ENCODE measurements around the gene GYG2. TPM values are rescaled to one million over a fixed set of nuclear protein-coding genes. Genes with fewer than 3 reads are reported as not detected.

GYG2 gene
- total RNA-seq, 1 experiment from 2014 or later = not detected

DNA sequence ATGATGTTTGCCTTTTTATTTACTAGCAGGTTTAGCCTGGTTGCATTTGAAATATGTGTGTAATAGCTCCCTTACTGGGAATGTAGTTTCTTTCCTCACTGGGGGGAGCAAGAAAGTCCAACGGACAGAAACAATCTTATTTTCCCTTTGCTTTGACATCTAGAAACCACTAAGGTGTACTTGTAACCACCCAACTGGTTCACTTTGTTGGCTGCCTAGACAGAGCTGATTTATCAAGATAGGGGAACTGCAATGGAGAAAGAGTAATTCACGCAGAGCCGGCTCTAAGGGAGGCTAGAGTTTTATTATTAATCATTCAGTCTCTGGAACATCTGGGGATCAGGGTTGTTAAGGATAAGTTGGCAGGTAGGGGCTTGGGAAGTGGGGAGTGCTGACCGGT is 46.6 kb upstream of the GYG2 start:
- H3K79me2 ChIP-seq (ENCODE audit: insufficient read depth, low read length) = no peaks in the 10 kb centered on the region
- no peak overlapping the region for H3K27ac ChIP-seq (ENCODE audit: low read depth, low read length)

More for the DNA sequence above, 46.6 kb upstream of the GYG2 start:
- Histone ChIP-seq H2AFZ (ENCODE audit: low read depth, low read length, poor library complexity, severe bottlenecking) (no peak overlapping the region), H3K27me3 (ENCODE audit: insufficient read depth, low read length) (no peaks in the 10 kb centered on the region), H3K9ac (ENCODE audit: low read length) (no peak overlapping the region), H3K4me3 (replicated peaks in 1 of 2; ENCODE audit: low read depth in 1 of 2, low read length in 2 of 2) (no peak overlapping the region), H3K4me2 (ENCODE audit: low read length) (no peak overlapping the region), H3K4me1 (ENCODE audit: control insufficient read depth in 1 of 2, insufficient read depth in 2 of 2, low read length in 2 of 2) (no peaks in the 10 kb centered on the region), H3K9me3 (ENCODE audit: control insufficient read depth in 1 of 2, insufficient read depth in 1 of 2, low read depth in 1 of 2, low read length in 2 of 2) (no peaks in the 10 kb centered on the region), H3K36me3 (ENCODE audit: control insufficient read depth in 1 of 2, insufficient read depth in 2 of 2, low read length in 2 of 2) (no peaks in the 10 kb centered on the region), H3K9me2 (ENCODE audit: insufficient read depth) (no peaks in the 10 kb centered on the region), H4K20me1 (ENCODE audit: insufficient read depth) (no peaks in the 10 kb centered on the region)
- TF ChIP-seq ZNF274 (IDR thresholded peaks at IDR 0.05; ENCODE audit: low read depth, low read length) (no peak), EGR1 (IDR thresholded peaks at IDR 0.05; ENCODE audit: low read depth) (no peak)
- TF ChIP-seq, protein P1, sequence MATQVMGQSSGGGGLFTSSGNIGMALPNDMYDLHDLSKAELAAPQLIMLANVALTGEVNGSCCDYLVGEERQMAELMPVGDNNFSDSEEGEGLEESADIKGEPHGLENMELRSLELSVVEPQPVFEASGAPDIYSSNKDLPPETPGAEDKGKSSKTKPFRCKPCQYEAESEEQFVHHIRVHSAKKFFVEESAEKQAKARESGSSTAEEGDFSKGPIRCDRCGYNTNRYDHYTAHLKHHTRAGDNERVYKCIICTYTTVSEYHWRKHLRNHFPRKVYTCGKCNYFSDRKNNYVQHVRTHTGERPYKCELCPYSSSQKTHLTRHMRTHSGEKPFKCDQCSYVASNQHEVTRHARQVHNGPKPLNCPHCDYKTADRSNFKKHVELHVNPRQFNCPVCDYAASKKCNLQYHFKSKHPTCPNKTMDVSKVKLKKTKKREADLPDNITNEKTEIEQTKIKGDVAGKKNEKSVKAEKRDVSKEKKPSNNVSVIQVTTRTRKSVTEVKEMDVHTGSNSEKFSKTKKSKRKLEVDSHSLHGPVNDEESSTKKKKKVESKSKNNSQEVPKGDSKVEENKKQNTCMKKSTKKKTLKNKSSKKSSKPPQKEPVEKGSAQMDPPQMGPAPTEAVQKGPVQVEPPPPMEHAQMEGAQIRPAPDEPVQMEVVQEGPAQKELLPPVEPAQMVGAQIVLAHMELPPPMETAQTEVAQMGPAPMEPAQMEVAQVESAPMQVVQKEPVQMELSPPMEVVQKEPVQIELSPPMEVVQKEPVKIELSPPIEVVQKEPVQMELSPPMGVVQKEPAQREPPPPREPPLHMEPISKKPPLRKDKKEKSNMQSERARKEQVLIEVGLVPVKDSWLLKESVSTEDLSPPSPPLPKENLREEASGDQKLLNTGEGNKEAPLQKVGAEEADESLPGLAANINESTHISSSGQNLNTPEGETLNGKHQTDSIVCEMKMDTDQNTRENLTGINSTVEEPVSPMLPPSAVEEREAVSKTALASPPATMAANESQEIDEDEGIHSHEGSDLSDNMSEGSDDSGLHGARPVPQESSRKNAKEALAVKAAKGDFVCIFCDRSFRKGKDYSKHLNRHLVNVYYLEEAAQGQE (IDR thresholded peaks at IDR 0.05; ENCODE audit: low read depth) = no peak
- TF ChIP-seq, protein P2, sequence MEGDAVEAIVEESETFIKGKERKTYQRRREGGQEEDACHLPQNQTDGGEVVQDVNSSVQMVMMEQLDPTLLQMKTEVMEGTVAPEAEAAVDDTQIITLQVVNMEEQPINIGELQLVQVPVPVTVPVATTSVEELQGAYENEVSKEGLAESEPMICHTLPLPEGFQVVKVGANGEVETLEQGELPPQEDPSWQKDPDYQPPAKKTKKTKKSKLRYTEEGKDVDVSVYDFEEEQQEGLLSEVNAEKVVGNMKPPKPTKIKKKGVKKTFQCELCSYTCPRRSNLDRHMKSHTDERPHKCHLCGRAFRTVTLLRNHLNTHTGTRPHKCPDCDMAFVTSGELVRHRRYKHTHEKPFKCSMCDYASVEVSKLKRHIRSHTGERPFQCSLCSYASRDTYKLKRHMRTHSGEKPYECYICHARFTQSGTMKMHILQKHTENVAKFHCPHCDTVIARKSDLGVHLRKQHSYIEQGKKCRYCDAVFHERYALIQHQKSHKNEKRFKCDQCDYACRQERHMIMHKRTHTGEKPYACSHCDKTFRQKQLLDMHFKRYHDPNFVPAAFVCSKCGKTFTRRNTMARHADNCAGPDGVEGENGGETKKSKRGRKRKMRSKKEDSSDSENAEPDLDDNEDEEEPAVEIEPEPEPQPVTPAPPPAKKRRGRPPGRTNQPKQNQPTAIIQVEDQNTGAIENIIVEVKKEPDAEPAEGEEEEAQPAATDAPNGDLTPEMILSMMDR (IDR thresholded peaks at IDR 0.05 in 2 of 3, conservative IDR thresholded peaks at IDR 0.05 in 1 of 3; ENCODE audit: borderline replicate concordance in 1 of 3, insufficient read depth in 1 of 3, low read depth in 2 of 3, low read length in 2 of 3) = no peak
- ATAC-seq (no peak), DNase-seq (ENCODE audit: low read depth, low spot score) (no peak)
- intact Hi-C loops (cut with micrococcal nuclease) = no loop called here
- no TSS peak for BruUV-seq (replicated peaks)
- ChIA-PET CTCF (no interaction called here), RAD21 (ENCODE audit: low non-redundant PET in 1 of 2, low total read pairs in 2 of 2, uncharacterized antibody in 2 of 2, unreplicated experiment in 2 of 2) (no interaction called here), POLR2A (no interaction called here)

Data from HCT116 (cell line).